Lung (tissue), 12 donors: ENCODE data around the gene STARD5. TPM values are rescaled to one million over a fixed set of nuclear protein-coding genes. Genes with fewer than 3 reads are reported as not detected.

ENCODE experiments used
- ATAC-seq: fragments of 200-7000 bp; cut with Tn5 transposase; one replicate; pipeline ENCODE4 v1.9.1; 2020; ENCODE audit warnings: moderate number of reproducible peaks; ENCODE audit not compliant: insufficient read depth, low FRiP score
- DNase-seq, 3 donors: peaks; one replicate each; pipeline ENCODE4 v3.0.0-alpha.2; 2013 to 2017
- H3K27ac ChIP-seq, 2 donors: one replicate each; pipeline ENCODE4 v1.5.1; 2013; ENCODE audit warnings: mild to moderate bottlenecking in 2 of 2, moderate library complexity in 2 of 2, control low read depth in 1 of 2, inconsistent platforms in 1 of 2, low read depth in 1 of 2, low read length in 1 of 2
- H3K27me3 ChIP-seq, 3 donors: one replicate each; pipeline ENCODE4 v1.5.1; 2013; ENCODE audit warnings: low read length in 2 of 3; ENCODE audit not compliant: control insufficient read depth in 3 of 3, insufficient read depth in 3 of 3
- H3K36me3 ChIP-seq, 4 donors: one replicate each; pipeline ENCODE4 v1.5.1; 2013; ENCODE audit warnings: low read length in 4 of 4, mild to moderate bottlenecking in 1 of 4, moderate library complexity in 1 of 4; ENCODE audit not compliant: control insufficient read depth in 4 of 4, insufficient read depth in 4 of 4
- H3K4me1 ChIP-seq, 5 donors: one replicate each; pipeline ENCODE4 v1.5.1; 2013; ENCODE audit warnings: low read length in 5 of 5, mild to moderate bottlenecking in 2 of 5, moderate library complexity in 1 of 5; ENCODE audit not compliant: control insufficient read depth in 5 of 5, insufficient read depth in 5 of 5
- H3K4me3 ChIP-seq: one replicate; pipeline ENCODE4 v1.5.1; 2013; ENCODE audit warnings: mild to moderate bottlenecking, control low read depth, moderate library complexity
- H3K9ac ChIP-seq, 2 donors: one replicate each; pipeline ENCODE4 v1.5.1; 2013; ENCODE audit warnings: low read length in 2 of 2, control low read depth in 1 of 2; ENCODE audit not compliant: insufficient read depth in 1 of 2
- H3K9me3 ChIP-seq, 4 donors: one replicate each; pipeline ENCODE4 v1.5.1; 2013; ENCODE audit warnings: low read length in 3 of 4, mild to moderate bottlenecking in 1 of 4, moderate library complexity in 1 of 4; ENCODE audit not compliant: control insufficient read depth in 4 of 4, insufficient read depth in 3 of 4
- WGBS, 2 donors: extraction: QIAGEN DNeasy Blood & Tissue Kit; methylation state at CpG; one replicate each; pipeline ENCODE4 v1.1.7; 2013; 5-methylcytosine and 5-hydroxymethylcytosine counted together
- polyA plus RNA-seq, 2 donors: library from polyadenylated mRNA; stranded (reverse); fragments of 200-250 nt; gene quantifications; one replicate each; pipeline ENCODE4 v1.2.1, GENCODE V29; 2013
- total RNA-seq, 2 donors: library from RNA; depleted of rRNA in 1 of 2; stranded (reverse); fragments of >200 nt in 1 of 2; gene quantifications; one replicate each; pipeline ENCODE4 v1.2.1, GENCODE V29; 2014 to 2021
- TF ChIP-seq, protein P1 (sequence below): IDR thresholded peaks from 2 replicates; pipeline ENCODE4 v1.5.1; 2012; ENCODE audit warnings: mild to moderate bottlenecking; ENCODE audit errors: control extremely low read depth, extremely low read depth
- donor health status: control.
- donor health status: control.
- donor health status: Bipolar disorder and iron deficiency.
- donor health status: healthy.
- donor health status: DM: yes; HTN: yes; CAD: no.

The STARD5 gene
- total and polyA plus RNA-seq, 4 donors = 2.9 to 7.0 (median 5.0) TPM

DNA sequence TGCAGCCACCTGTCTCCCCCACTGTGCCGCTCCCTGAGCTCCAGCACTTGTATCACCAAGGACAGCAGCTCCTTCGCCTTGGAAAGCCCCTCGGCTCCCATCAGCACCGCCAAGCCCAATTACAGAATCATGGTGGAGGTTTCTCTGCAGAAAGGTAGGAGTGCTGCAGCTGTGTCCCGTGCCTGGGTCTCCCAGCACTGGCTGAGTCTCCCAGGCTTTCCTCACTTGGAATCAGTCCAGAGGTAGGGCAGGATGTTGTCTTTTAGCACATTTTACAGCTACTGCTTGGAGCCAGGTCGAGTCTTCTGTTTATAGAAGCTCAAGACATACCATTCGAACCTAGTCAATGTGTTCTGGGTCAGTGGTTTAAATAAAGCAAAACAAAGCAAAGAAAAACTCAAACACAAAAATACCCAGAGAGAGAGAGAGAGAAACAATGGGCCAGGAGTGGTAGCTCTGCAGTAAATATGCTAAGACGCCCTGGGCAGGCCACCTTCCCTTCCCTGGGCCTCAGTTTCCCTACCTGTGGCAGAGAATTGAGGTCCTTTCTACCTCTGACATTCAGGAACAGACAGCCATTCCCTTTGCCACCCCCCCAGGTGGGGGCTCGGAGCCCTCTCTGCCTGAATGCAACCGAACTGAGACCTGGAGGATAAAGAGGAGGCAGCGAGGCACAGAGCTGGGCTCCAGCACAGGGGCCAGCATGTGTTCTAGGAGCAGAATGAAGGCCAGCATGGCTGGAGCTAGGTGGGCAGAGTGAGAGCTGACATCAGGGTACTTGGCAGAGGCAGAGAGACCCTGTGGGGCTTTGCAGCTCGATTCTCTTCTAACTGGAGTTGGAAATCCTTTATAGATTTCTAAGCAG is 44.1 kb downstream of the STARD5 start:
- no peaks in the 10 kb centered on the region for H3K27me3 ChIP-seq
- no peak overlapping the region for H3K9ac ChIP-seq
- no peak for ATAC-seq
- H3K4me1 ChIP-seq = peaks cover 0 to 6% (median 0%) of the 10 kb centered on the region in 5 donors
- no peaks in the 10 kb centered on the region for H3K9me3 ChIP-seq
- no peak overlapping the region for H3K27ac ChIP-seq
- peak in 1 of 3 donors; percentile 9 for DNase-seq
- no peak overlapping the region for H3K4me3 ChIP-seq
- H3K36me3 ChIP-seq = peaks cover 0 to 6% (median 0%) of the 10 kb centered on the region in 4 donors
- WGBS, 2 donors = 81 to 87% methylated on average over 12 of the region's 12 CpGs
- TF ChIP-seq, protein P1, sequence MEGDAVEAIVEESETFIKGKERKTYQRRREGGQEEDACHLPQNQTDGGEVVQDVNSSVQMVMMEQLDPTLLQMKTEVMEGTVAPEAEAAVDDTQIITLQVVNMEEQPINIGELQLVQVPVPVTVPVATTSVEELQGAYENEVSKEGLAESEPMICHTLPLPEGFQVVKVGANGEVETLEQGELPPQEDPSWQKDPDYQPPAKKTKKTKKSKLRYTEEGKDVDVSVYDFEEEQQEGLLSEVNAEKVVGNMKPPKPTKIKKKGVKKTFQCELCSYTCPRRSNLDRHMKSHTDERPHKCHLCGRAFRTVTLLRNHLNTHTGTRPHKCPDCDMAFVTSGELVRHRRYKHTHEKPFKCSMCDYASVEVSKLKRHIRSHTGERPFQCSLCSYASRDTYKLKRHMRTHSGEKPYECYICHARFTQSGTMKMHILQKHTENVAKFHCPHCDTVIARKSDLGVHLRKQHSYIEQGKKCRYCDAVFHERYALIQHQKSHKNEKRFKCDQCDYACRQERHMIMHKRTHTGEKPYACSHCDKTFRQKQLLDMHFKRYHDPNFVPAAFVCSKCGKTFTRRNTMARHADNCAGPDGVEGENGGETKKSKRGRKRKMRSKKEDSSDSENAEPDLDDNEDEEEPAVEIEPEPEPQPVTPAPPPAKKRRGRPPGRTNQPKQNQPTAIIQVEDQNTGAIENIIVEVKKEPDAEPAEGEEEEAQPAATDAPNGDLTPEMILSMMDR = no peak

DNA sequence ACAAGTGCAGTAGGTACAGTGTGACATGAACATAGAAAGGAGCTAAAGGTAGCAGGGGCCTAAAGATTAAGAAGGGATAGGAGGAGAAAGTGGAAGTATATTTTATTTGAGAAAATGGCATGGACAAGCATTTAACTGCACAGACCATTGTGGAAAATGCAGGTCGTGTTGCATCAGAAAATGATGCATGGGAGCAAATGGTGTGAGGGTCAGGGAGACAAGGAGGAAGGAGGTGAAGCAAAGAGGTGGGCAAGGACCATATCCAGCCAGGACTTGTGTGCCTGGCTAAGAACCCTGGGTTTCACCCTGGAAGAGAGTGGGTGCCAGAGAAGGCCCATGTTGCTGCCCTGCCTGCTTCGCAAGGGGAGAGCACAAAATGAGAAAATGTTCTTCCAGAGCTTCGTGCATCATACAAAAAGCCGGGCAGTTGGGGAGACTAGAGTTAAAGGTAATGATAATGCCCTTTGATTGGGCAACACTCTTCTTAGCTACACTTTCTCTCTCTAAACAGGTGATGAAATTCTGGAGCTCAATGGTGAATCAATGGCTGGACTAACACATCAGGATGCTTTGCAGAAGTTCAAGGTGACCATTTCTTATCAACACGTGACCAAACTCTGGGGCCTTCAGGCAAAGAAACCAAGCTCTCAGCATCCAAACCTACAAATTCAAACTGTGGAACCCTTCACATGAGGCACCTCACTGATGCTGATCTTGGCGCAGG is 45.5 kb downstream of the STARD5 start:
- Histone ChIP-seq H3K27me3 (no peaks in the 10 kb centered on the region), H3K9ac (no peak overlapping the region), H3K4me3 (no peak overlapping the region), H3K36me3 (peaks cover 0 to 6% (median 0%) of the 10 kb centered on the region in 4 donors), H3K27ac (no peak overlapping the region), H3K4me1 (peaks cover 0 to 4% (median 0%) of the 10 kb centered on the region in 5 donors), H3K9me3 (no peaks in the 10 kb centered on the region)
- ATAC-seq (no peak), DNase-seq (peak in 1 of 3 donors; percentile 2)
- TF ChIP-seq, protein P1 = no peak
- 92 to 93% methylated on average over 6 of the region's 6 CpGs for WGBS, 2 donors

DNA sequence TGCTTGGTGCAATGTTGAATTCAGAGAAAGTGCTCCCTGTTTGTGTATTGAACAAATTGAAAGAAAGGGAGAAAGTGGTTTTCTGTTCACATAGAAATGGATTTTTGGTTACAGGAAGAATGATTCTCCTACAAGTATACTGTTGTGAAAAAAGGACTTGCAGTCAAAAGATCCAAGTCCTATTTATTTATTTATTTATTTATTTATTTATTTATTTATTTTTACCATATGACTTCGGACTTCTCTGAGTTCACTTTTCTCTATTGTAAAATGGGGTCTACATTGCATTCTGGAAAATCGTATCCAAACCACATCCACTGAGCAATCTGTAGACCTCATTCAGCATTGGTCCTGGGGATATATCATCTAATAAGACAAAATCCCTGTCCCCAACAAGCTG is 46.1 kb downstream of the STARD5 start:
- H3K36me3 ChIP-seq = peaks cover 0 to 8% (median 0%) of the 10 kb centered on the region in 4 donors
- TF ChIP-seq, protein P1 = no peak
- 96 to 100% methylated on average over 2 of the region's 2 CpGs for WGBS, 2 donors
- ATAC-seq (no peak), DNase-seq (no peak)
- H3K27ac ChIP-seq = no peak overlapping the region
- no peak overlapping the region for H3K4me3 ChIP-seq
- peaks cover 0 to 4% (median 0%) of the 10 kb centered on the region in 5 donors for H3K4me1 ChIP-seq
- no peak overlapping the region for H3K9ac ChIP-seq
- H3K27me3 ChIP-seq = no peaks in the 10 kb centered on the region
- H3K9me3 ChIP-seq = no peaks in the 10 kb centered on the region
